Measurements from ENCODE around the gene CFAP251.

GRCh38 chr12:121975021-121975420 lies 56.6 kb downstream of the CFAP251 start:
- TF ChIP-seq CTCF (conservative IDR thresholded peaks at IDR 0.05; ENCODE audit: low read depth, low read length) (no peak), EZH2 (IDR thresholded peaks at IDR 0.05; ENCODE audit: low read length, unreplicated experiment) (no peak), EZH2phosphoT487 (IDR thresholded peaks at IDR 0.05; ENCODE audit: borderline replicate concordance, low read length) (no peak)
